Gastrocnemius medialis (tissue), 4 donors: Measurements from ENCODE around the gene KRT2.

Experiments used
- CTCF ChIP-seq, 5 experiments: fragments of 450-650 bp in 3 of 5; fragments of 200-600 bp in 2 of 5; sonication (generic) in 2 of 5; IDR thresholded peaks in 4 of 5; conservative IDR thresholded peaks in 1 of 5; 1 replicate in 4 of 5; 2 replicates in 1 of 5; pipeline ENCODE4 v1.5.1; 2016 to 2019; ENCODE audit warnings: antibody characterized with exemption in 5 of 5, mild to moderate bottlenecking in 3 of 5, moderate library complexity in 3 of 5
- POLR2A ChIP-seq, 2 donors: fragments of 450-650 bp; IDR thresholded peaks; one replicate each; pipeline ENCODE4 v1.6.1; 2017; ENCODE audit warnings: antibody characterized with exemption in 2 of 2, mild to moderate bottlenecking in 2 of 2, moderate library complexity in 2 of 2

GRCh38 chr12:52632656-52633055 is 19.4 kb downstream of the KRT2 start:
- TF ChIP-seq POLR2A (IDR thresholded peaks at IDR 0.05) (no peak), CTCF (IDR thresholded peaks at IDR 0.05 in 4 of 5, conservative IDR thresholded peaks at IDR 0.05 in 1 of 5) (no peak)
